SU-DHL-6 (cell line): ENCODE data around the gene EPHX1.
"Not testable (repeated sequence)": the region's sequence is repeated elsewhere in the genome, so short reads cannot be mapped to it uniquely, and the experiment has no call there.

Experiments
- H2AFZ ChIP-seq: fragments of 200-600 bp; sonication (generic); 2 replicates; pipeline ENCODE4 v1.6.1; 2014; ENCODE audit warnings: low read depth, mild to moderate bottlenecking, moderate library complexity, mixed read lengths, antibody characterized with exemption, low read length; ENCODE audit not compliant: severe bottlenecking
- H3F3A ChIP-seq: fragments of 200-600 bp; shearing (Covaris generic); 2 replicates; pipeline ENCODE4 v1.6.0; 2016; ENCODE audit warnings: antibody characterized with exemption, mild to moderate bottlenecking; ENCODE audit not compliant: insufficient read depth
- H3K27ac ChIP-seq: fragments of 200-600 bp; sonication (generic); 2 replicates; pipeline ENCODE4 v1.5.1; 2016; ENCODE audit warnings: low read depth, mild to moderate bottlenecking, low read length, moderate library complexity, mixed read lengths
- H3K27me3 ChIP-seq: fragments of 200-600 bp; sonication (generic), shearing (Covaris generic); 2 replicates; pipeline ENCODE4 v1.6.0; 2014; ENCODE audit warnings: mild to moderate bottlenecking, low read length
- H3K36me3 ChIP-seq: fragments of 200-600 bp; sonication (generic); 2 replicates; pipeline ENCODE4 v1.6.1; 2014; ENCODE audit warnings: mild to moderate bottlenecking, low read length, mixed read lengths
- H3K4me2 ChIP-seq: fragments of 300-600, 200-600 bp; shearing (Covaris generic), sonication (generic); 2 replicates; pipeline ENCODE4 v1.6.0; 2014; ENCODE audit warnings: low read length, low read depth, mild to moderate bottlenecking; ENCODE audit not compliant: poor library complexity, severe bottlenecking
- H3K4me3 ChIP-seq: fragments of 200-600 bp; sonication (generic); 2 replicates; pipeline ENCODE4 v1.5.1; 2014; ENCODE audit warnings: antibody characterized with exemption, low read length, mild to moderate bottlenecking, mixed read lengths; ENCODE audit not compliant: insufficient read depth, poor library complexity, severe bottlenecking
- H3K79me2 ChIP-seq: fragments of 200-600 bp; sonication (generic); 2 replicates; pipeline ENCODE4 v1.6.1; 2014; ENCODE audit warnings: mild to moderate bottlenecking, low read length, moderate library complexity; ENCODE audit not compliant: insufficient read depth
- H3K9ac ChIP-seq: fragments of 200-600 bp; sonication (generic); 2 replicates; pipeline ENCODE4 v1.7.0; 2014; ENCODE audit warnings: mild to moderate bottlenecking, low read length
- H3K9me2 ChIP-seq: fragments of 200-600 bp; sonication (generic); replicated peaks from 2 replicates; pipeline ENCODE4 v1.6.1; 2014; ENCODE audit warnings: low read length; ENCODE audit not compliant: insufficient read depth
- H3K9me3 ChIP-seq: fragments of 200-600 bp; sonication (generic); 2 replicates; pipeline ENCODE4 v1.6.1; 2014; ENCODE audit warnings: low read length, mixed read lengths; ENCODE audit not compliant: insufficient read depth
- H4K20me1 ChIP-seq: fragments of 200-600 bp; sonication (generic); 2 replicates; pipeline ENCODE4 v1.6.1; 2014; ENCODE audit warnings: low read depth, mild to moderate bottlenecking, antibody characterized with exemption, low read length, moderate library complexity, mixed read lengths
- CTCF ChIP-seq: fragments of 200-600 bp; sonication (generic); IDR thresholded peaks from one replicate; pipeline ENCODE4 v1.5.1; 2017; ENCODE audit warnings: antibody characterized with exemption, mild to moderate bottlenecking, low read length, moderate library complexity; ENCODE audit not compliant: insufficient read depth, poor library complexity, severe bottlenecking
- EZH2phosphoT487 ChIP-seq: fragments of 200-600 bp; sonication (generic), shearing (Covaris generic); conservative IDR thresholded peaks from 2 replicates; pipeline ENCODE4 v1.6.1; 2018; ENCODE audit warnings: mild to moderate bottlenecking, antibody characterized with exemption, low read length, moderate library complexity, mixed read lengths

EPHX1 gene

GRCh38 chr1:225812488-225813213, 2.7 kb downstream of the EPHX1 start:
- Histone ChIP-seq H3F3A (no peaks in the 10 kb centered on the region), H3K36me3 (no peaks in the 10 kb centered on the region), H3K4me2 (no peak overlapping the region), H3K79me2 (no peaks in the 10 kb centered on the region), H3K27ac (no peak overlapping the region), H3K9me3 (no peaks in the 10 kb centered on the region), H3K9ac (no peak overlapping the region), H3K4me3 (no peak overlapping the region), H3K27me3 (no peaks in the 10 kb centered on the region), H3K9me2 (no peaks in the 10 kb centered on the region), H4K20me1 (no peaks in the 10 kb centered on the region), H2AFZ (no peak overlapping the region)
- TF ChIP-seq CTCF = no peak
- no peak for TF ChIP-seq EZH2phosphoT487

- Histone ChIP-seq H3K27ac (no peak overlapping the region), H3K36me3 (no peaks in the 10 kb centered on the region), H2AFZ (no peak overlapping the region), H3F3A (no peaks in the 10 kb centered on the region), H3K79me2 (no peaks in the 10 kb centered on the region), H3K4me3 (no peak overlapping the region), H3K9me3 (no peaks in the 10 kb centered on the region), H3K9ac (no peak overlapping the region), H4K20me1 (no peaks in the 10 kb centered on the region), H3K9me2 (no peaks in the 10 kb centered on the region), H3K27me3 (no peaks in the 10 kb centered on the region), H3K4me2 (no peak overlapping the region)
- TF ChIP-seq EZH2phosphoT487 (no peak), CTCF (no peak)
Observed at GRCh38 chr1:225813214-225813964, 3.5 kb downstream of the EPHX1 start.

- no peak overlapping the region for H2AFZ ChIP-seq
- H3K9ac ChIP-seq = no peak overlapping the region
- TF ChIP-seq EZH2phosphoT487 = no peak
- H3K36me3 ChIP-seq = no peaks in the 10 kb centered on the region
- H3K9me3 ChIP-seq = no peaks in the 10 kb centered on the region
- no peaks in the 10 kb centered on the region for H3K79me2 ChIP-seq
- no peak overlapping the region for H3K27ac ChIP-seq
- no peaks in the 10 kb centered on the region for H3K27me3 ChIP-seq
- H3F3A ChIP-seq = no peaks in the 10 kb centered on the region
- no peaks in the 10 kb centered on the region for H4K20me1 ChIP-seq
- H3K4me2 ChIP-seq = no peak overlapping the region
- H3K9me2 ChIP-seq = no peaks in the 10 kb centered on the region
- no peak overlapping the region for H3K4me3 ChIP-seq
Observed at GRCh38 chr1:225814381-225814780, 4.5 kb downstream of the EPHX1 start.

- not testable (repeated sequence) for H3F3A ChIP-seq, H3K9ac ChIP-seq, H3K79me2 ChIP-seq, H2AFZ ChIP-seq, H3K4me3 ChIP-seq, H3K36me3 ChIP-seq, H3K9me3 ChIP-seq, H3K4me2 ChIP-seq, H3K27me3 ChIP-seq, H3K9me2 ChIP-seq, H3K27ac ChIP-seq, H4K20me1 ChIP-seq
Observed at GRCh38 chr1:225815090-225815489, 5.2 kb downstream of the EPHX1 start.
